Immature natural killer cell (primary cell): Measurements from ENCODE around the gene KIAA1217. TPM values are rescaled to one million over a fixed set of nuclear protein-coding genes. Genes with fewer than 3 reads are reported as not detected.
"Not testable (repeated sequence)": the region's sequence is repeated elsewhere in the genome, so short reads cannot be mapped to it uniquely, and the experiment has no call there.

Experiments
- DNase-seq, 3 donors: peaks; one replicate each; pipeline ENCODE4 v3.0.0; 2022; ENCODE audit warnings: mixed read lengths in 1 of 3
- H3K27ac Mint-ChIP-seq, 6 donors: one replicate each; pipeline ENCODE4 v1.8.0; 2020; ENCODE audit warnings: mixed read lengths in 6 of 6, mild to moderate bottlenecking in 5 of 6, inconsistent platforms in 4 of 6, moderate library complexity in 3 of 6
- H3K27me3 Mint-ChIP-seq, 3 donors: one replicate each; pipeline ENCODE4 v1.8.0; 2020 to 2021; ENCODE audit warnings: low read depth in 3 of 3, mild to moderate bottlenecking in 3 of 3, mixed read lengths in 3 of 3, moderate library complexity in 3 of 3, inconsistent platforms in 1 of 3
- H3K36me3 Mint-ChIP-seq, 3 donors: one replicate each; pipeline ENCODE4 v1.8.0; 2020; ENCODE audit warnings: mixed read lengths in 3 of 3, inconsistent platforms in 2 of 3, mild to moderate bottlenecking in 2 of 3
- H3K4me1 Mint-ChIP-seq, 2 donors: one replicate each; pipeline ENCODE4 v1.8.0; 2020; ENCODE audit warnings: inconsistent platforms in 2 of 2, mild to moderate bottlenecking in 2 of 2, mixed read lengths in 2 of 2, moderate library complexity in 1 of 2
- H3K4me3 Mint-ChIP-seq, 5 donors: one replicate each; pipeline ENCODE4 v1.8.0; 2020; ENCODE audit warnings: mild to moderate bottlenecking in 5 of 5, mixed read lengths in 5 of 5, inconsistent platforms in 3 of 5, moderate library complexity in 3 of 5
- H3K9me3 Mint-ChIP-seq, 6 donors: one replicate each; pipeline ENCODE4 v1.8.0; 2020; ENCODE audit warnings: mild to moderate bottlenecking in 6 of 6, mixed read lengths in 6 of 6, inconsistent platforms in 4 of 6, moderate library complexity in 3 of 6
- polyA plus RNA-seq, 3 donors: library from polyadenylated mRNA; unstranded; fragments of 300-500 nt; fragmentation: Illumina TruSeq; gene quantifications; one replicate each; pipeline ENCODE4 v1.2.3, GENCODE V29; 2021

The KIAA1217 gene
- polyA plus RNA-seq, 3 donors from 2014 or later: not detected

GRCh38 chr10:24476913-24477701 lies 268.2 kb downstream of the KIAA1217 start:
- H3K4me3 Mint-ChIP-seq: no peak overlapping the region
- H3K4me1 Mint-ChIP-seq: no peaks in the 10 kb centered on the region
- peaks cover 0 to 4% (median 0%) of the 10 kb centered on the region in 6 donors for H3K9me3 Mint-ChIP-seq
- no peaks in the 10 kb centered on the region for H3K36me3 Mint-ChIP-seq
- H3K27me3 Mint-ChIP-seq: peaks cover 0 to 4% (median 3%) of the 10 kb centered on the region in 3 donors
- no peak for DNase-seq
- no peak overlapping the region for H3K27ac Mint-ChIP-seq

DNA sequence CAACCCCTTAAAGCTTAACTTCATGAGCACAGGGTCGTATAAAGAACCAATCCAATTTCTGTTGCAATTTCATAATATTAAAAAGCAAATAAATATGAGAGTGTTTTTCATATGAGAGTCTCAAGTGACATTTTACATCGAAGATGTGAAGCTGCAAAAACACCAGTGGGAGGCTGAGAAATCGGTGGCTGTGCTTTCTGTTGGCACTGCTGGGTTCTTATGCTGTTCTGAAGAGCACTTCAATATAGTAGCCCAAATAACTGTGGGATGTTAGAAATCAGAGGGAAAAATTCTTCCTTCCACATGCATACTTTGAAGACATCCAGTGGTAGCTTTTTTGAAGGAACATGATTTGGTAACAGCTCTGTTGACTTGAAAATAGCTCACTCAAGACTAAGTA lies 269.0 kb downstream of the KIAA1217 start:
- no peaks in the 10 kb centered on the region for H3K36me3 Mint-ChIP-seq
- H3K27ac Mint-ChIP-seq: no peak overlapping the region
- peaks cover 0 to 4% (median 0%) of the 10 kb centered on the region in 6 donors for H3K9me3 Mint-ChIP-seq
- peaks cover 0 to 3% (median 1%) of the 10 kb centered on the region in 3 donors for H3K27me3 Mint-ChIP-seq
- no peaks in the 10 kb centered on the region for H3K4me1 Mint-ChIP-seq
- no peak for DNase-seq
- H3K4me3 Mint-ChIP-seq: no peak overlapping the region

DNA sequence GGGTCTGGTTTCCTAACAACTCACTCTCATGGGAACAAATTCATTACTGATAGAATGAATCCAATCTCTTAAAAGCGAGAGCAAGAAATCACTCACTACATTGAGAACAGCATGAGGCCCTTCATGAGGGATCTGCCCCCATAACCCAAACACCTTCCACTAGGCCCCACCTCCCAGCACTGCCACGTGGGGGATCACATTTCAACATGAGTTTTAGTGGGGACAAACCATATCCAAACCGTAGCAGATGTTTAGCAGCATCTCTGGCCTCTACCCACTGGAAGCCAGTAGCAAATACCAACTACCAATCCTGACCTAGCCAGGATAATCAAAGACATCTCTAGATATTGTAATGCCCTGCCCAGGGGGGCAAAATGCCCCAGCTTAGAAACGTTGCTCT lies 270.9 kb downstream of the KIAA1217 start:
- no peaks in the 10 kb centered on the region for H3K4me1 Mint-ChIP-seq
- no peak for DNase-seq
- no peak overlapping the region for H3K4me3 Mint-ChIP-seq
- H3K27me3 Mint-ChIP-seq: peaks cover 0 to 3% (median 1%) of the 10 kb centered on the region in 3 donors
- H3K27ac Mint-ChIP-seq: no peak overlapping the region
- H3K36me3 Mint-ChIP-seq: no peaks in the 10 kb centered on the region
- H3K9me3 Mint-ChIP-seq: peaks cover 0 to 3% (median 0%) of the 10 kb centered on the region in 6 donors

- Mint-ChIP-seq H3K27me3 (peaks cover 0 to 3% (median 1%) of the 10 kb centered on the region in 3 donors), H3K9me3 (peaks cover 0 to 1% (median 0%) of the 10 kb centered on the region in 6 donors), H3K4me1 (no peaks in the 10 kb centered on the region), H3K27ac (no peak overlapping the region), H3K36me3 (no peaks in the 10 kb centered on the region), H3K4me3 (no peak overlapping the region)
- no peak for DNase-seq
Measured at GRCh38 chr10:24480447-24480846, 271.5 kb downstream of the KIAA1217 start.

GRCh38 chr10:24481241-24481640 lies 272.3 kb downstream of the KIAA1217 start:
- no peak overlapping the region for H3K4me3 Mint-ChIP-seq

DNA sequence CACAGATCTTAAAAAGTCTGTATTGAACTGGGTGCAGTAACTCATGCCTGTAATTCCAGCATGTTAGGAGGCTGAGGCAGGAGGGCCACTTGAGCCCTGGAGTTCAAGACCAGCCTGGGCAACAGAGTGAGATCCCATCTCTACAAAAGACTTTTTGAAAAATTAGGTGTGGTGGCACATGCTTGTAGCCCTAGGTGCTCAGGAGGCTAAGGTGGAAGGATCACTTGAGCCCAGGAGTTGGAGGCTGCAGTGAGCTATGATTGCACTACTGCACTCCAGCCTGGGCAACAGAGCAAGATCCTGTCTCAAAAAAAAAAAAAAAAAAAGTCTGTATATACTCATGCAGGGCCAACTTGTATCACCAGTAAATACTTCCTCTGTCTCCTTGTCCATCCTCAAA lies 273.8 kb downstream of the KIAA1217 start:
- H3K27me3 Mint-ChIP-seq, DNase-seq, H3K36me3 Mint-ChIP-seq, H3K4me1 Mint-ChIP-seq, H3K27ac Mint-ChIP-seq, H3K9me3 Mint-ChIP-seq, H3K4me3 Mint-ChIP-seq: not testable (repeated sequence)

More at GRCh38 chr10:24481241-24481640, 272.3 kb downstream of the KIAA1217 start:
- Mint-ChIP-seq H3K27ac (no peak overlapping the region), H3K4me1 (no peaks in the 10 kb centered on the region), H3K27me3 (peaks cover 0 to 1% (median 0%) of the 10 kb centered on the region in 3 donors), H3K36me3 (no peaks in the 10 kb centered on the region), H3K9me3 (peaks cover 0 to 1% (median 0%) of the 10 kb centered on the region in 6 donors)
- DNase-seq: no peak

DNA sequence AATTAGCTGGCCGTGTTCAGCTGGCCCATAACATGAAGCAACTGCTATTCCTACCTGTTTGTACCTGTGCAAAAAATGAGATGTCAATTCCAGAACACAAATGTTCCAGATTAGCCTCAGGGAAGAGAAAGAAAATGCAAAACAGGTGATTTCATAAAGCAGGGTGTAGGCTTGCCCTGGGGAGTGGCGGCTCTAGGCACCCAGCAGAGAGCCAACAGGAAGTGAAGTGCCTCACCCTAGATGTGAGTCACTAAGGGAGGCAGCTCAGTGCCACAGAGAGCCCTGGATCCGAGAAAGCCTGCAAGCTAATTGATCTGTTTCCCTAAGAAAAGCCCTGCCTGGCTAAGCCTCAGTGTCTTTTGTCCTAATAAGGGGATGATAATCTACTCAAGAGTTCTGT lies 274.8 kb downstream of the KIAA1217 start:
- H3K27ac Mint-ChIP-seq: no peak overlapping the region
- H3K4me1 Mint-ChIP-seq: no peaks in the 10 kb centered on the region
- no peak for DNase-seq
- H3K9me3 Mint-ChIP-seq: no peaks in the 10 kb centered on the region
- H3K4me3 Mint-ChIP-seq: no peak overlapping the region
- no peaks in the 10 kb centered on the region for H3K36me3 Mint-ChIP-seq
- peaks cover 0 to 6% (median 0%) of the 10 kb centered on the region in 3 donors for H3K27me3 Mint-ChIP-seq

- no peak for DNase-seq
- Mint-ChIP-seq H3K27me3 (peaks cover 0 to 6% (median 0%) of the 10 kb centered on the region in 3 donors), H3K4me3 (no peak overlapping the region), H3K4me1 (no peaks in the 10 kb centered on the region), H3K36me3 (no peaks in the 10 kb centered on the region), H3K27ac (no peak overlapping the region), H3K9me3 (no peaks in the 10 kb centered on the region)
Measured at GRCh38 chr10:24484771-24485170, 275.8 kb downstream of the KIAA1217 start.

DNA sequence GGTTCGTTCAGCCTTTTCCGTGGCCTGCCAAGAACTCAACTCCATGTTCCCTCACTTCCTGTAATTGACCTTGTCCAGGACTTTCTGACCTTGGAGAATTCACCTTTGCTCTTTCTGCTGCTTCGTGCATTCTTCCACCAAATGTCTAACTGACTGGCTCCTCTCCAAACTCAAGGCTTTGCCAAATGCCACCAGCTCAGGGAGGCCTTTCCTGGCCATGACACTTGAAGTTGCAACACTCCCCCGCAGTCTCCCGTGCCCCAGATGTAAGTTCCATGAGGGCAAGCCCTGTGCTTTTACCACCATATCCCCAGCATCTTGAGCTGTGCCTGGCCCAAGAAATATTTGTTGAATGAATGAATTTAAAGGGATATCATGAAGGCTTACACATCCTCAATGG lies 276.4 kb downstream of the KIAA1217 start:
- peaks cover 0 to 7% (median 0%) of the 10 kb centered on the region in 3 donors for H3K27me3 Mint-ChIP-seq
- no peaks in the 10 kb centered on the region for H3K9me3 Mint-ChIP-seq
- no peak overlapping the region for H3K27ac Mint-ChIP-seq
- DNase-seq: no peak
- H3K4me1 Mint-ChIP-seq: no peaks in the 10 kb centered on the region
- no peaks in the 10 kb centered on the region for H3K36me3 Mint-ChIP-seq
- no peak overlapping the region for H3K4me3 Mint-ChIP-seq

DNA sequence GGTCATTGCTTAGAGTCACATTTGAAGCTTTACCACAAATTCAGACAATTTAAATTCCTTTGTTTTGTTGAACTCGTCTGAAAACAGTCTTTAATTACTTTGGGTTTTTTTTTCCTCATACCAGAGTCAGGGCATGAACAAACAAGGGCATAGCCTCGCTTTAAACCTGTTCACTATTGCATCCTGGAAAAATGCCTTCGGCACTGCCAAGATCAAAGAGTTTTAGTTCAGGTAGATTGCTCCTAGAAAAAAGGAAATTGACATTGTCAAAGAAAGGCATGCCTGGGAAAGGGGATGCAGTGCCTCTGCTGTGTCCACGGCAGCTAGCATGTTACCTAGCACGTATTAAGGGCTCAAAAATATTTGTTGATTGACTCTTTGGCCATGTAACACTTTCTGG lies 279.7 kb downstream of the KIAA1217 start:
- no peaks in the 10 kb centered on the region for H3K9me3 Mint-ChIP-seq
- no peaks in the 10 kb centered on the region for H3K4me1 Mint-ChIP-seq
- peaks cover 0 to 7% (median 2%) of the 10 kb centered on the region in 3 donors for H3K27me3 Mint-ChIP-seq
- H3K27ac Mint-ChIP-seq: no peak overlapping the region
- no peak overlapping the region for H3K4me3 Mint-ChIP-seq
- H3K36me3 Mint-ChIP-seq: no peaks in the 10 kb centered on the region
- DNase-seq: no peak

GRCh38 chr10:24493165-24493564 lies 284.2 kb downstream of the KIAA1217 start:
- Mint-ChIP-seq H3K4me3 (no peak overlapping the region), H3K36me3 (no peaks in the 10 kb centered on the region)

DNA sequence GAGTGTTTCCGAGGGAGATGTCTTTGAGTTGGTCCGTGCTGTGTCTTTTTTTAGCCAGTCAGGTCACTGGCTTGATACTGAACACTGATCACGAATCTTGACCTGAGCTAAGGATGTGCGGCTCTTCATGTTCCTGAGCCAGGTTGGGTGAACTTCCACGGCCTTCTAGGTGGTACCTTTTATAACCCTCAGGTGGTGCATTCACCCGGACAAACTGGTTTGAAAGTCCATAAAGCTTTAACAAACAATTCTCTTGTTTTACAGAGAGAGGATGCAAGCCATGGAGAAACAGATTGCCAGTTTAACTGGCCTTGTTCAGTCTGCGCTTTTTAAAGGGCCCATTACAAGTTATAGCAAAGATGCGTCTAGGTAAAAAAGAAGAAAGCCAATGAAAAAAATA lies 285.3 kb downstream of the KIAA1217 start:
- Mint-ChIP-seq H3K4me1 (no peaks in the 10 kb centered on the region), H3K27me3 (peaks cover 1 to 3% (median 2%) of the 10 kb centered on the region in 3 donors), H3K36me3 (no peaks in the 10 kb centered on the region), H3K27ac (no peak overlapping the region), H3K4me3 (no peak overlapping the region), H3K9me3 (no peaks in the 10 kb centered on the region)
- DNase-seq: no peak

More at GRCh38 chr10:24493165-24493564, 284.2 kb downstream of the KIAA1217 start:
- Mint-ChIP-seq H3K27me3 (peaks cover 1 to 3% (median 2%) of the 10 kb centered on the region in 3 donors), H3K4me1 (no peaks in the 10 kb centered on the region), H3K9me3 (no peaks in the 10 kb centered on the region), H3K27ac (no peak overlapping the region)
- no peak for DNase-seq

DNA sequence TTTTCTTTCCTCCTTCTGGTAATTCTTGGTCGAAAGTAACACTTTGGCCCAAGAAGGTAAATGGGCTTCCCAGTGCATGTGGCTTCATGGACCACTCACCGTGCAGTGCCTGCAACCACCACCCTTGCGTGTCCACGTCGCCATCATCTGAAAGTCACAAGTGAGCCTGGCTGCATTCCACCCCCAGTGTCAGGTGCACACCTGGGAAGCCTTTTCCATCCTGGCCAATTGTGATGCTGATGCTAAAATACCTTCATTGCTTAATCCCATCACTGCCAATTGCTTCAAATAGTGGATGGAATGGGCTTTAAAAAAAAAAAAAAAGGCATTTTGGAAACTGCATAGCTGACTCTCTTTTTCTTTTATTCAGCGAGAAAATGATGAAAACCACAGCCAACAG lies 285.8 kb downstream of the KIAA1217 start:
- Mint-ChIP-seq H3K36me3 (no peaks in the 10 kb centered on the region), H3K4me3 (no peak overlapping the region), H3K9me3 (no peaks in the 10 kb centered on the region), H3K27ac (no peak overlapping the region), H3K27me3 (peaks cover 1 to 3% (median 2%) of the 10 kb centered on the region in 3 donors), H3K4me1 (no peaks in the 10 kb centered on the region)
- no peak for DNase-seq

- Mint-ChIP-seq H3K27ac (no peak overlapping the region), H3K4me1 (no peaks in the 10 kb centered on the region), H3K4me3 (no peak overlapping the region), H3K27me3 (peaks cover 0 to 6% (median 3%) of the 10 kb centered on the region in 3 donors), H3K9me3 (no peaks in the 10 kb centered on the region), H3K36me3 (no peaks in the 10 kb centered on the region)
- DNase-seq: no peak
Measured at GRCh38 chr10:24495666-24496460, 286.9 kb downstream of the KIAA1217 start.
